Neural progenitor cell (in vitro differentiated cells): ENCODE data around the gene LEMD3. TPM values are rescaled to one million over a fixed set of nuclear protein-coding genes. Genes with fewer than 3 reads are reported as not detected.

Experiments
- DNase-seq: peaks from one replicate; pipeline ENCODE4 v3.0.0-alpha.2; 2016; ENCODE audit warnings: low spot score
- H2AFZ ChIP-seq: fragments of 200-600 bp; sonication (generic); replicated peaks from 2 replicates; pipeline ENCODE4 v1.6.1; 2016; ENCODE audit warnings: antibody characterized with exemption
- H3F3A ChIP-seq: fragments of 200-600 bp; sonication (generic); 2 replicates; pipeline ENCODE4 v1.6.1; 2016; ENCODE audit warnings: antibody characterized with exemption, low read depth
- H3K27ac ChIP-seq: fragments of 200-600 bp; sonication (generic); 2 replicates; pipeline ENCODE4 v1.5.1; 2016; ENCODE audit warnings: mild to moderate bottlenecking
- H3K27me3 ChIP-seq: fragments of 200-600 bp; sonication (generic); 2 replicates; pipeline ENCODE4 v1.6.1; 2016; ENCODE audit warnings: mild to moderate bottlenecking, moderate library complexity
- H3K36me3 ChIP-seq: fragments of 200-600 bp; sonication (generic); 2 replicates; pipeline ENCODE4 v1.5.1; 2016
- H3K4me1 ChIP-seq: fragments of 200-600 bp; sonication (generic); 2 replicates; pipeline ENCODE4 v1.6.1; 2016; ENCODE audit warnings: mixed run types
- H3K4me2 ChIP-seq: fragments of 200-600 bp; sonication (generic); 2 replicates; pipeline ENCODE4 v1.6.1; 2016
- H3K4me3 ChIP-seq: fragments of 200-600 bp; sonication (generic); 2 replicates; pipeline ENCODE4 v1.5.1; 2016
- H3K79me2 ChIP-seq: fragments of 200-600 bp; sonication (generic); 2 replicates; pipeline ENCODE4 v1.6.1; 2016; ENCODE audit warnings: low read depth
- H3K9ac ChIP-seq: fragments of 200-600 bp; sonication (generic); 2 replicates; pipeline ENCODE4 v1.6.1; 2016
- H3K9me3 ChIP-seq: fragments of 200-600 bp; sonication (generic); 2 replicates; pipeline ENCODE4 v1.5.1; 2016; ENCODE audit warnings: low read depth
- H4K20me1 ChIP-seq: fragments of 200-600 bp; sonication (generic); 2 replicates; pipeline ENCODE4 v1.6.1; 2016; ENCODE audit warnings: low read depth
- H3K27ac Mint-ChIP-seq: 3 replicates; pipeline ENCODE4 v1.8.0; 2021; ENCODE audit warnings: mixed read lengths
- H3K27me3 Mint-ChIP-seq: 2 replicates; pipeline ENCODE4 v1.8.0; 2022; ENCODE audit warnings: low read depth, mild to moderate bottlenecking, inconsistent platforms, moderate library complexity, mixed read lengths; ENCODE audit not compliant: insufficient read depth
- H3K36me3 Mint-ChIP-seq: 3 replicates; pipeline ENCODE4 v1.8.0; 2021; ENCODE audit warnings: mixed read lengths
- H3K4me1 Mint-ChIP-seq: 3 replicates; pipeline ENCODE4 v1.8.0; 2021; ENCODE audit warnings: mixed read lengths
- H3K4me3 Mint-ChIP-seq: 3 replicates; pipeline ENCODE4 v1.8.0; 2021; ENCODE audit warnings: mild to moderate bottlenecking, moderate library complexity, mixed read lengths
- H3K9me3 Mint-ChIP-seq: 3 replicates; pipeline ENCODE4 v1.8.0; 2020; ENCODE audit warnings: mixed read lengths
- EZH2 ChIP-seq: fragments of 200-600 bp; sonication (generic); IDR thresholded peaks from 2 replicates; pipeline ENCODE4 v1.6.1; 2017; ENCODE audit warnings: antibody characterized with exemption, mild to moderate bottlenecking, moderate library complexity
- EZH2phosphoT487 ChIP-seq: fragments of 200-600 bp; sonication (generic); IDR thresholded peaks from 2 replicates; pipeline ENCODE4 v1.6.1; 2017; ENCODE audit warnings: antibody characterized with exemption
- total RNA-seq: library from RNA; depleted of rRNA; stranded (reverse); fragments of >200 nt; gene quantifications from 2 replicates; pipeline ENCODE4 v1.2.3, GENCODE V29; 2015; ENCODE audit warnings: low replicate concordance
- TF ChIP-seq, protein P1 (sequence below): fragments of 200-600 bp; sonication (generic); IDR thresholded peaks from 2 replicates; pipeline ENCODE4 v1.5.1; 2017; ENCODE audit warnings: antibody characterized with exemption, mild to moderate bottlenecking

The LEMD3 gene
- total RNA-seq, 1 donor from 2014 or later = 11.5 TPM

DNA sequence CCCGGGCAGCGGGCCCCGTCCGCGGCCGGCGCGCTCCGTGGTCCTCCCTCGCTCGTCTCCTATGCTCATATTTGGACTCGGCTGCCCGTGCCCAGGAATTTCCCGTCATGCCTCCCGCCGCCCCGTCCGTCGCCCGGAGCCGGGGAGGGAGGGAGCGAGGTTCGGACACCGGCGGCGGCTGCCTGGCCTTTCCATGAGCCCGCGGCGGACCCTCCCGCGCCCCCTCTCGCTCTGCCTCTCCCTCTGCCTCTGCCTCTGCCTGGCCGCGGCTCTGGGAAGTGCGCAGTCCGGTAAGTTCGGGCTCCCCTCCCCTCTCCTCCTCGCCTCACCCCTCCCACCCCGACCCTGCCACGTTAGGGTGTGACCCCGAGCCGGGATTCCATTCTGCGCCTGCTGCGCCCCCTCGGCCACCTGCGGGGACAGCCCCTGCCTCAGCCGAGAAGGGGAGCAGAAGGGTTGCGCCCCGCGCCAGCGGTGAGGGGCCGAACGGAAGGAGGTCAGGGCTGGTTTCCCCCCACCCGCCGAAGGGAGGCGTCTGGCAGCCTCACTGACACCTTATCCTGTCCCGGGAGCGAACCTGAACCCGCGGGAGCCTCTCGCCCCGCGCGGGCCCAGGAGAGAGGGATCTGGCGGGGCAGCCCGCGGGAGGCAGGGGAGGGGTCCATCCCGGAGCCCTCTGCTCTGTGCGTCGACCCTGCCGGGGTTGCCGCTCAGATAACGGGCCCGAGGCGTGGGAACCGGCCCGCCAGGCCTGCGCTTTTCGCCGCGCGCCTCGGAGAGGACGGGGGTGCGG lies 109.4 kb downstream of the LEMD3 start, which contains the start of gene MSRB3:
MSRB3 (plus strand) TSS at position 108 of the 793 bp plus-strand sequence. CDS start 29,897 bp downstream, outside the sequence.
- Mint-ChIP-seq H3K27me3 (peaks cover 8% of the 10 kb centered on the region), H3K4me1 (peaks cover 19% of the 10 kb centered on the region), H3K4me3 (peak within 1 kb of the TSS; percentile 88), H3K9me3 (no peaks in the 10 kb centered on the region), H3K36me3 (no peaks in the 10 kb centered on the region), H3K27ac (peak within 1 kb of the TSS; percentile 97)
- H3K4me3 ChIP-seq = peak within 1 kb of the TSS; percentile 61
- H3K4me1 ChIP-seq = no peaks in the 10 kb centered on the region
- no peaks in the 10 kb centered on the region for H3K79me2 ChIP-seq
- peak within 1 kb of the TSS; percentile 85 for H3K4me2 ChIP-seq
- H2AFZ ChIP-seq = peak within 1 kb of the TSS; percentile 80
- H3K27me3 ChIP-seq = peaks cover 29% of the 10 kb centered on the region
- TF ChIP-seq EZH2phosphoT487 = no peak
- TF ChIP-seq, protein P1, sequence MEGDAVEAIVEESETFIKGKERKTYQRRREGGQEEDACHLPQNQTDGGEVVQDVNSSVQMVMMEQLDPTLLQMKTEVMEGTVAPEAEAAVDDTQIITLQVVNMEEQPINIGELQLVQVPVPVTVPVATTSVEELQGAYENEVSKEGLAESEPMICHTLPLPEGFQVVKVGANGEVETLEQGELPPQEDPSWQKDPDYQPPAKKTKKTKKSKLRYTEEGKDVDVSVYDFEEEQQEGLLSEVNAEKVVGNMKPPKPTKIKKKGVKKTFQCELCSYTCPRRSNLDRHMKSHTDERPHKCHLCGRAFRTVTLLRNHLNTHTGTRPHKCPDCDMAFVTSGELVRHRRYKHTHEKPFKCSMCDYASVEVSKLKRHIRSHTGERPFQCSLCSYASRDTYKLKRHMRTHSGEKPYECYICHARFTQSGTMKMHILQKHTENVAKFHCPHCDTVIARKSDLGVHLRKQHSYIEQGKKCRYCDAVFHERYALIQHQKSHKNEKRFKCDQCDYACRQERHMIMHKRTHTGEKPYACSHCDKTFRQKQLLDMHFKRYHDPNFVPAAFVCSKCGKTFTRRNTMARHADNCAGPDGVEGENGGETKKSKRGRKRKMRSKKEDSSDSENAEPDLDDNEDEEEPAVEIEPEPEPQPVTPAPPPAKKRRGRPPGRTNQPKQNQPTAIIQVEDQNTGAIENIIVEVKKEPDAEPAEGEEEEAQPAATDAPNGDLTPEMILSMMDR = peak; percentile 37
- TF ChIP-seq EZH2 = peak; percentile 60
- H3K27ac ChIP-seq = peak within 1 kb of the TSS; percentile 36
- H3K9ac ChIP-seq = peak within 1 kb of the TSS; percentile 6
- peaks cover 19% of the 10 kb centered on the region for H3F3A ChIP-seq
- no peaks in the 10 kb centered on the region for H3K36me3 ChIP-seq
- H3K9me3 ChIP-seq = no peaks in the 10 kb centered on the region
- DNase-seq = peak; percentile 92
- H4K20me1 ChIP-seq = no peaks in the 10 kb centered on the region

DNA sequence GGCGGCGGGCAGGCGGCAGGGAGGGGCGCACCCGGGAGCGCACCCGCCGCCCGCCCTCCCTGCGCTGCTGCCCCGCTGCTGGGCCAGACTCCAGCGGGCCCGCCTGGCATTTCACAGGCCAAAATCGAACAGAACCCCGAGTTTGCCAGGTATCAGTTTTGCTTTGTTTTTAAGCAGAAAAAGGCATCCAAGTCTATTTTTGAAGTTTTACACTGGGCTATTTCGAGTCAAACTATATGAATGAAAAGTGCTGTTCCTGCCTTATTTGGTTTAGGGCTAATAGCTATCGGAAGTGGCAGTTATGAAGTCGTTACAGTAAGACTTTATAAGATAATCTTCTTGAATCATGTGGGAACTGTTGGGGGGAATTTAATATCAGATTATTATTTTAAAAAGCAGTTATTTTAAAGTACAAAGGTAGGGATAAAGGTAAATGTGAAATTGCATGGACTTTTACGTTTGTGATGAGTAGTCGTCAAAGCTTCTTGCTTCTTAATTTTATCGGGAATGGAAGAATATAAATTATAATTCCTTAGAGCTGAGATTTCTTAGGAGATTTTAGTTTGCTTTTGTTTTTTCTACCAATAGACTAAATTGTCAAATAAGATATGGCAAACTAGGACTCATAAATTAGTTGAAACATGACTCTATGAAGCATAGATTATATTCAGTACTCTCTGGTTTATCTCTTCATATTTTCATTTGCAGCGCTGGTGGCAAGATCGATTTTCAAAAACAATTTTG lies 110.2 kb downstream of the LEMD3 start:
- DNase-seq = no peak
- H3K27me3 Mint-ChIP-seq = peaks cover 8% of the 10 kb centered on the region
- peaks cover 19% of the 10 kb centered on the region for H3K4me1 Mint-ChIP-seq
- no peaks in the 10 kb centered on the region for H3K4me1 ChIP-seq
- H3K4me2 ChIP-seq = peak overlapping the region; percentile 85
- H3K36me3 ChIP-seq = no peaks in the 10 kb centered on the region
- H3K9me3 Mint-ChIP-seq = no peaks in the 10 kb centered on the region
- H3K27ac ChIP-seq = no peak overlapping the region
- H3K27ac Mint-ChIP-seq = peak overlapping the region; percentile 48
- H3F3A ChIP-seq = peaks cover 19% of the 10 kb centered on the region
- H3K9me3 ChIP-seq = no peaks in the 10 kb centered on the region
- no peak overlapping the region for H3K9ac ChIP-seq
- no peaks in the 10 kb centered on the region for H4K20me1 ChIP-seq
- TF ChIP-seq EZH2 = peak; percentile 43
- no peak for TF ChIP-seq EZH2phosphoT487
- peak overlapping the region; percentile 61 for H3K4me3 ChIP-seq
- peak overlapping the region; percentile 88 for H3K4me3 Mint-ChIP-seq
- peak overlapping the region; percentile 80 for H2AFZ ChIP-seq
- no peaks in the 10 kb centered on the region for H3K36me3 Mint-ChIP-seq
- no peaks in the 10 kb centered on the region for H3K79me2 ChIP-seq
- peaks cover 29% of the 10 kb centered on the region for H3K27me3 ChIP-seq

DNA sequence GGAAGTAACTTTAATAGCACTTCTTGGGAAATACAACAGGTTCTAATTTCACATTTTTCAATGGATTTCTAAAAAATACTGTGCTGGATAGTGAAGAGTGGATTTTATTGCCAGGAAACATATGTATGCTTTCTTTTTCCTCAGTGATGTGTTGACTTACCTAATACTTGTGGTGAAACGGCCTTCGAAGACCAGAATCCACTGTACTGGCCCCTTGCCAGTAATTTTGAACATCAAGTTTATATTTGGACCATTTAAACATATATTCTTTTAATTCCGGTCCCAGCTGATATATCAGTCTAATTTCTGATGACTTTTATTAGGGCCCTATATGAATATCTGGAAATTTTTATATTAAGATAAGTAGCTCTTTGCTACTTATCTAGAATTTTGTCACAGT lies 110.9 kb downstream of the LEMD3 start:
- Histone ChIP-seq H3K4me2 (no peak overlapping the region), H3K79me2 (no peaks in the 10 kb centered on the region), H3K27me3 (peaks cover 29% of the 10 kb centered on the region), H3K9ac (no peak overlapping the region), H3K27ac (no peak overlapping the region), H3F3A (peaks cover 19% of the 10 kb centered on the region), H3K4me3 (no peak overlapping the region), H3K9me3 (no peaks in the 10 kb centered on the region), H4K20me1 (no peaks in the 10 kb centered on the region), H2AFZ (no peak overlapping the region), H3K4me1 (no peaks in the 10 kb centered on the region), H3K36me3 (no peaks in the 10 kb centered on the region)
- Mint-ChIP-seq H3K4me1 (peaks cover 19% of the 10 kb centered on the region), H3K27me3 (peaks cover 8% of the 10 kb centered on the region), H3K36me3 (no peaks in the 10 kb centered on the region), H3K4me3 (no peak overlapping the region), H3K27ac (no peak overlapping the region), H3K9me3 (no peaks in the 10 kb centered on the region)
- TF ChIP-seq EZH2 = no peak
- TF ChIP-seq, protein P1 = no peak
- TF ChIP-seq EZH2phosphoT487 = no peak
- no peak for DNase-seq
